ENCODE data around the gene PAPOLA. TPM values are rescaled to one million over a fixed set of nuclear protein-coding genes. Genes with fewer than 3 reads are reported as not detected.
"Not testable (repeated sequence)": the region's sequence is repeated elsewhere in the genome, so short reads cannot be mapped to it uniquely, and the experiment has no call there.

The PAPOLA gene
- total and polyA plus RNA-seq, 3 experiments from 2014 or later, result 67.7 to 186 (median 184) TPM

- H3K27me3 Mint-ChIP-seq, result peaks cover 3 to 22% of the 10 kb centered on the region in 2 donors
- H3K4me3 Mint-ChIP-seq; DNase-seq; CTCF ChIA-PET; H3K36me3 ChIP-seq (ENCODE audit: insufficient read depth, low read length); H3K9me3 ChIP-seq (ENCODE audit: low read length); H3K27ac Mint-ChIP-seq; H3K27me3 ChIP-seq (ENCODE audit: insufficient read depth, low read length, poor library complexity, severe bottlenecking); H3K4me3 ChIP-seq (ENCODE audit: low read length); POLR2A ChIA-PET; H3K27ac ChIP-seq (ENCODE audit: low read depth, low read length); H3K4me1 ChIP-seq (ENCODE audit: insufficient read depth, low read length); H3K9me3 Mint-ChIP-seq; H3K36me3 Mint-ChIP-seq; H3K4me1 Mint-ChIP-seq: not testable (repeated sequence)
Observed at GRCh38 chr14:96470967-96471366, 31.2 kb upstream of the PAPOLA start.

GRCh38 chr14:96478119-96478518 is 24.1 kb upstream of the PAPOLA start:
- Mint-ChIP-seq H3K27ac (no peak overlapping the region), H3K27me3 (peaks cover 4 to 19% of the 10 kb centered on the region in 2 donors), H3K36me3 (no peaks in the 10 kb centered on the region), H3K9me3 (no peaks in the 10 kb centered on the region), H3K4me1 (no peaks in the 10 kb centered on the region), H3K4me3 (no peak overlapping the region)
- no peak for DNase-seq
- H3K27ac ChIP-seq (ENCODE audit: low read depth, low read length), result no peak overlapping the region
- H3K4me1 ChIP-seq (ENCODE audit: insufficient read depth, low read length), result no peaks in the 10 kb centered on the region
- no peak overlapping the region for H3K4me3 ChIP-seq (ENCODE audit: low read length)
- H3K9me3 ChIP-seq (ENCODE audit: low read length), result no peaks in the 10 kb centered on the region
- no peaks in the 10 kb centered on the region for H3K27me3 ChIP-seq (ENCODE audit: insufficient read depth, low read length, poor library complexity, severe bottlenecking)
- POLR2A ChIA-PET, result no interaction called here
- CTCF ChIA-PET, result no interaction called here
- H3K36me3 ChIP-seq (ENCODE audit: insufficient read depth, low read length), result no peaks in the 10 kb centered on the region

GRCh38 chr14:96479435-96480146 is 22.6 kb upstream of the PAPOLA start:
- no peaks in the 10 kb centered on the region for H3K36me3 Mint-ChIP-seq
- Histone ChIP-seq H3K27me3 (ENCODE audit: insufficient read depth, low read length, poor library complexity, severe bottlenecking) (no peaks in the 10 kb centered on the region), H3K36me3 (ENCODE audit: insufficient read depth, low read length) (no peaks in the 10 kb centered on the region), H3K4me1 (ENCODE audit: insufficient read depth, low read length) (no peaks in the 10 kb centered on the region), H3K27ac (ENCODE audit: low read depth, low read length) (no peak overlapping the region), H3K9me3 (ENCODE audit: low read length) (no peaks in the 10 kb centered on the region), H3K4me3 (ENCODE audit: low read length) (no peak overlapping the region)
- ChIA-PET POLR2A (no interaction called here), CTCF (no interaction called here)
- peaks cover 6 to 18% of the 10 kb centered on the region in 2 donors for H3K27me3 Mint-ChIP-seq
- no peak for DNase-seq
- no peak overlapping the region for H3K4me3 Mint-ChIP-seq
- peaks cover 0 to 2% (median 0%) of the 10 kb centered on the region in 5 donors for H3K9me3 Mint-ChIP-seq
- no peak overlapping the region for H3K27ac Mint-ChIP-seq
- no peaks in the 10 kb centered on the region for H3K4me1 Mint-ChIP-seq

GRCh38 chr14:96481731-96482314 is 20.4 kb upstream of the PAPOLA start:
- no peak overlapping the region for H3K27ac Mint-ChIP-seq
- POLR2A ChIA-PET, result no interaction called here
- H3K27me3 ChIP-seq (ENCODE audit: insufficient read depth, low read length, poor library complexity, severe bottlenecking), result peaks cover 5% of the 10 kb centered on the region
- no peak overlapping the region for H3K4me3 Mint-ChIP-seq
- H3K4me1 Mint-ChIP-seq, result no peaks in the 10 kb centered on the region
- H3K27me3 Mint-ChIP-seq, result peaks cover 10 to 16% of the 10 kb centered on the region in 2 donors
- H3K4me3 ChIP-seq (ENCODE audit: low read length), result no peak overlapping the region
- H3K36me3 Mint-ChIP-seq, result no peaks in the 10 kb centered on the region
- no peaks in the 10 kb centered on the region for H3K4me1 ChIP-seq (ENCODE audit: insufficient read depth, low read length)
- CTCF ChIA-PET, result interaction anchor here (1.0 kb wide), 1 partner anchor 10 kb away, joined by 3 read pairs; no protein-coding TSS in a partner anchor
- H3K36me3 ChIP-seq (ENCODE audit: insufficient read depth, low read length), result no peaks in the 10 kb centered on the region
- peaks cover 0 to 2% (median 0%) of the 10 kb centered on the region in 5 donors for H3K9me3 Mint-ChIP-seq
- DNase-seq, result no peak
- H3K9me3 ChIP-seq (ENCODE audit: low read length), result no peaks in the 10 kb centered on the region
- no peak overlapping the region for H3K27ac ChIP-seq (ENCODE audit: low read depth, low read length)

GRCh38 chr14:96482986-96483385 is 19.2 kb upstream of the PAPOLA start:
- POLR2A ChIA-PET, result no interaction called here
- Mint-ChIP-seq H3K27ac (peak overlapping the region in 1 of 8 donors; percentile 3), H3K36me3 (no peaks in the 10 kb centered on the region), H3K27me3 (peaks cover 10 to 16% of the 10 kb centered on the region in 2 donors), H3K4me1 (no peaks in the 10 kb centered on the region), H3K4me3 (no peak overlapping the region), H3K9me3 (peaks cover 0 to 2% (median 0%) of the 10 kb centered on the region in 5 donors)
- H3K27me3 ChIP-seq (ENCODE audit: insufficient read depth, low read length, poor library complexity, severe bottlenecking), result peaks cover 5% of the 10 kb centered on the region
- H3K27ac ChIP-seq (ENCODE audit: low read depth, low read length), result no peak overlapping the region
- no peaks in the 10 kb centered on the region for H3K9me3 ChIP-seq (ENCODE audit: low read length)
- no peaks in the 10 kb centered on the region for H3K36me3 ChIP-seq (ENCODE audit: insufficient read depth, low read length)
- DNase-seq, result no peak
- H3K4me3 ChIP-seq (ENCODE audit: low read length), result no peak overlapping the region
- CTCF ChIA-PET, result no interaction called here
- H3K4me1 ChIP-seq (ENCODE audit: insufficient read depth, low read length), result no peaks in the 10 kb centered on the region

- Histone ChIP-seq H3K27me3 (ENCODE audit: insufficient read depth, low read length, poor library complexity, severe bottlenecking) (peaks cover 5% of the 10 kb centered on the region), H3K9me3 (ENCODE audit: low read length) (no peaks in the 10 kb centered on the region), H3K4me1 (ENCODE audit: insufficient read depth, low read length) (no peaks in the 10 kb centered on the region), H3K27ac (ENCODE audit: low read depth, low read length) (no peak overlapping the region), H3K4me3 (ENCODE audit: low read length) (no peak overlapping the region), H3K36me3 (ENCODE audit: insufficient read depth, low read length) (no peaks in the 10 kb centered on the region)
- peaks cover 14 to 22% of the 10 kb centered on the region in 2 donors for H3K27me3 Mint-ChIP-seq
- no peak for DNase-seq
- CTCF ChIA-PET, result no interaction called here
- no peaks in the 10 kb centered on the region for H3K4me1 Mint-ChIP-seq
- H3K27ac Mint-ChIP-seq, result peak overlapping the region in 1 of 8 donors; percentile 36
- POLR2A ChIA-PET, result no interaction called here
- no peak overlapping the region for H3K4me3 Mint-ChIP-seq
- peaks cover 0 to 2% (median 0%) of the 10 kb centered on the region in 5 donors for H3K9me3 Mint-ChIP-seq
- no peaks in the 10 kb centered on the region for H3K36me3 Mint-ChIP-seq
Observed at GRCh38 chr14:96484399-96484798, 17.8 kb upstream of the PAPOLA start.

GRCh38 chr14:96486705-96487104 is 15.5 kb upstream of the PAPOLA start:
- H3K36me3 ChIP-seq (ENCODE audit: insufficient read depth, low read length), result no peaks in the 10 kb centered on the region
- no peak for DNase-seq
- ChIA-PET POLR2A (no interaction called here), CTCF (no interaction called here)
- peaks cover 5% of the 10 kb centered on the region for H3K27me3 ChIP-seq (ENCODE audit: insufficient read depth, low read length, poor library complexity, severe bottlenecking)
- Mint-ChIP-seq H3K4me1 (no peaks in the 10 kb centered on the region), H3K27me3 (peaks cover 12 to 32% of the 10 kb centered on the region in 2 donors), H3K9me3 (peaks cover 0 to 2% (median 0%) of the 10 kb centered on the region in 5 donors), H3K36me3 (peaks cover 0 to 4% (median 0%) of the 10 kb centered on the region in 3 donors), H3K4me3 (no peak overlapping the region), H3K27ac (no peak overlapping the region)
- no peaks in the 10 kb centered on the region for H3K9me3 ChIP-seq (ENCODE audit: low read length)
- no peak overlapping the region for H3K27ac ChIP-seq (ENCODE audit: low read depth, low read length)
- H3K4me1 ChIP-seq (ENCODE audit: insufficient read depth, low read length), result no peaks in the 10 kb centered on the region
- H3K4me3 ChIP-seq (ENCODE audit: low read length), result no peak overlapping the region

- no peak overlapping the region for H3K27ac Mint-ChIP-seq
- CTCF ChIA-PET, result no interaction called here
- H3K27ac ChIP-seq (ENCODE audit: low read depth, low read length), result no peak overlapping the region
Observed at GRCh38 chr14:96489327-96489726, 12.9 kb upstream of the PAPOLA start.

More at GRCh38 chr14:96489327-96489726, 12.9 kb upstream of the PAPOLA start:
- Mint-ChIP-seq H3K4me3 (no peak overlapping the region), H3K4me1 (no peaks in the 10 kb centered on the region), H3K27me3 (peaks cover 14 to 38% of the 10 kb centered on the region in 2 donors), H3K36me3 (peaks cover 0 to 4% (median 3%) of the 10 kb centered on the region in 3 donors), H3K9me3 (no peaks in the 10 kb centered on the region)
- H3K4me1 ChIP-seq (ENCODE audit: insufficient read depth, low read length), result no peaks in the 10 kb centered on the region
- POLR2A ChIA-PET, result no interaction called here
- H3K9me3 ChIP-seq (ENCODE audit: low read length), result no peaks in the 10 kb centered on the region
- no peak for DNase-seq
- H3K36me3 ChIP-seq (ENCODE audit: insufficient read depth, low read length), result no peaks in the 10 kb centered on the region
- peaks cover 5% of the 10 kb centered on the region for H3K27me3 ChIP-seq (ENCODE audit: insufficient read depth, low read length, poor library complexity, severe bottlenecking)
- no peak overlapping the region for H3K4me3 ChIP-seq (ENCODE audit: low read length)
